Measurements from ENCODE around the gene BMP15. TPM values are rescaled to one million over a fixed set of nuclear protein-coding genes. Genes with fewer than 3 reads are reported as not detected.

The BMP15 gene
- total RNA-seq, 1 experiment from 2014 or later: not detected

DNA sequence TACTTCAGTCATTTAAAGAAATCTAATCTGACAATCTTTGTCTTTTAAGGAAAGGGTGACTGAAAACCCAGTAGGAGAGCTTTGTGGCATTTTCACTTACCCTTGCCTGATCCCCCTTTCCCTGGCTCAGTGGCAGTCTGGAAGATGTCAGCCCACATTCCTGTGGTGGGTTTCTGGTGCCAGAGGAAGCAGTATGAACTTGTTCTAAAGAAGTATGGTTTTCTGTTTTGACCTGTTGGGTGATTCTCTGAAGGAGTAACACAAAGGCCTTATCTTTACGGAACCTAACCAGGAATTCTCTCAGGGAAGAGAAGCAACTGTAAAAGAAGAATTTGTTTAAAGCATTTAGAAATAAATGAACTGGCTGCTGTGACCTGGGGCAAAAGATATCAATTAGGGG, 41.9 kb downstream of the BMP15 start:
- Histone ChIP-seq H3K4me2 (ENCODE audit: low read length) (no peak overlapping the region), H3K9ac (ENCODE audit: low read length) (no peak overlapping the region), H3K9me3 (ENCODE audit: low read length) (no peaks in the 10 kb centered on the region), H3K27me3 (ENCODE audit: low read length) (no peaks in the 10 kb centered on the region), H3F3A (ENCODE audit: low read length, unreplicated experiment) (no peaks in the 10 kb centered on the region), H3K27ac (ENCODE audit: low read length) (no peak overlapping the region), H2AFZ (ENCODE audit: low read length) (no peak overlapping the region), H3K4me3 (ENCODE audit: low read length) (no peak overlapping the region), H3K9me2 (replicated peaks; ENCODE audit: low read length) (no peaks in the 10 kb centered on the region), H3K36me3 (ENCODE audit: low read depth, low read length) (no peaks in the 10 kb centered on the region), H3K4me1 (ENCODE audit: insufficient read depth, low read length) (no peaks in the 10 kb centered on the region), H4K20me1 (ENCODE audit: low read length) (no peaks in the 10 kb centered on the region), H3K79me2 (ENCODE audit: low read length) (no peaks in the 10 kb centered on the region)
- no TSS peak for BruUV-seq (replicated peaks)
- TF ChIP-seq EZH2 (IDR thresholded peaks at IDR 0.05; ENCODE audit: low read length, unreplicated experiment) (no peak), EZH2phosphoT487 (IDR thresholded peaks at IDR 0.05; ENCODE audit: borderline replicate concordance, low read length) (no peak)
- TF ChIP-seq, protein P1, sequence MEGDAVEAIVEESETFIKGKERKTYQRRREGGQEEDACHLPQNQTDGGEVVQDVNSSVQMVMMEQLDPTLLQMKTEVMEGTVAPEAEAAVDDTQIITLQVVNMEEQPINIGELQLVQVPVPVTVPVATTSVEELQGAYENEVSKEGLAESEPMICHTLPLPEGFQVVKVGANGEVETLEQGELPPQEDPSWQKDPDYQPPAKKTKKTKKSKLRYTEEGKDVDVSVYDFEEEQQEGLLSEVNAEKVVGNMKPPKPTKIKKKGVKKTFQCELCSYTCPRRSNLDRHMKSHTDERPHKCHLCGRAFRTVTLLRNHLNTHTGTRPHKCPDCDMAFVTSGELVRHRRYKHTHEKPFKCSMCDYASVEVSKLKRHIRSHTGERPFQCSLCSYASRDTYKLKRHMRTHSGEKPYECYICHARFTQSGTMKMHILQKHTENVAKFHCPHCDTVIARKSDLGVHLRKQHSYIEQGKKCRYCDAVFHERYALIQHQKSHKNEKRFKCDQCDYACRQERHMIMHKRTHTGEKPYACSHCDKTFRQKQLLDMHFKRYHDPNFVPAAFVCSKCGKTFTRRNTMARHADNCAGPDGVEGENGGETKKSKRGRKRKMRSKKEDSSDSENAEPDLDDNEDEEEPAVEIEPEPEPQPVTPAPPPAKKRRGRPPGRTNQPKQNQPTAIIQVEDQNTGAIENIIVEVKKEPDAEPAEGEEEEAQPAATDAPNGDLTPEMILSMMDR (conservative IDR thresholded peaks at IDR 0.05; ENCODE audit: low read depth, low read length): no peak
- DNase-seq (no peak), ATAC-seq (no peak)
- POLR2A ChIA-PET (ENCODE audit: unreplicated experiment): no interaction called here
- CTCF ChIA-PET: no interaction called here
- intact Hi-C loops (cut with micrococcal nuclease): no loop called here

DNA sequence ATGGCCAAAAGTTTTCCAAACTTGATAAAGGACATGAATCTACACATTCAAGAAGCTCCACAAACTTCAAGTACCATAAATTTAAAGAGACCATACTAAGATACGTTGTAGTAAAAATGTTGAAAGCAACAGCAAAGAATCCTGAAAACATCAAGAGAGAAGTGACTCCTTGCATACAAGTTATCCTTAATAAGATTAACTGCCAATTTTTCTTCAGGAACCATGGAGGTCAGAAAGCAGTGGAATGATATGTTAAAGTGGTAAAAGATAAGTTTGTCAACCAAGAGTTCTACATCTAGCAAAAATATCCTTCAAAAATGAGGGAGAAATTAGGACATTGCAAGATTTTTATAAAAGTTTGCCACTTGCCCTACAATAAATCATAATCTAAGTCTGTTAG, 43.3 kb downstream of the BMP15 start:
- Histone ChIP-seq H3K9ac (ENCODE audit: low read length) (no peak overlapping the region), H3F3A (ENCODE audit: low read length, unreplicated experiment) (no peaks in the 10 kb centered on the region), H3K27ac (ENCODE audit: low read length) (no peak overlapping the region), H3K4me3 (ENCODE audit: low read length) (no peak overlapping the region), H3K9me2 (replicated peaks; ENCODE audit: low read length) (no peaks in the 10 kb centered on the region), H3K27me3 (ENCODE audit: low read length) (no peaks in the 10 kb centered on the region), H3K9me3 (ENCODE audit: low read length) (no peaks in the 10 kb centered on the region), H3K36me3 (ENCODE audit: low read depth, low read length) (no peaks in the 10 kb centered on the region), H4K20me1 (ENCODE audit: low read length) (no peaks in the 10 kb centered on the region), H2AFZ (ENCODE audit: low read length) (no peak overlapping the region), H3K79me2 (ENCODE audit: low read length) (no peaks in the 10 kb centered on the region), H3K4me1 (ENCODE audit: insufficient read depth, low read length) (no peaks in the 10 kb centered on the region), H3K4me2 (ENCODE audit: low read length) (no peak overlapping the region)
- TF ChIP-seq EZH2phosphoT487 (IDR thresholded peaks at IDR 0.05; ENCODE audit: borderline replicate concordance, low read length) (no peak), EZH2 (IDR thresholded peaks at IDR 0.05; ENCODE audit: low read length, unreplicated experiment) (no peak)
- TF ChIP-seq, protein P1 (conservative IDR thresholded peaks at IDR 0.05; ENCODE audit: low read depth, low read length): no peak
- POLR2A ChIA-PET (ENCODE audit: unreplicated experiment): no interaction called here
- no TSS peak for BruUV-seq (replicated peaks)
- ATAC-seq (no peak), DNase-seq (no peak)
- CTCF ChIA-PET: no interaction called here
- intact Hi-C loops (cut with micrococcal nuclease): no loop called here

DNA sequence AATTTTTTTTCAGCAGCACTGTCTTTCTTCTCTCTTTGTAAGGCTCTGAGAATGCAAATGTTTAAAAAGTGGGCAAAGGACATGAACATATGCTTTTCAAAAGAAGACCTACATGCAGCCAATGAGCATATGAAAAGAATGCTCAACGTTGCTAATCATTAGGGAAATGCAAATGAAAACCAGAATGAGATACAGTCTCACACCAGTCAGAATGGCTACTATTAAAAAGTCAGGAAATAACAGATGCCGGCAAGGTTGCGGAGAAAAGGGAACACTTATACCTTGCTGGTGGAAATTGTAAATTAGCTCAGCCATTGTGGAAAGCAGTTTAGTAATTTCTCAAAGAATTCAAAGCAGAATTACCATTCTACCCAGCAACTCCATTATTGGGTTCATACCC, 51.6 kb downstream of the BMP15 start:
- Histone ChIP-seq H3K9me3 (ENCODE audit: low read length) (no peaks in the 10 kb centered on the region), H3K27me3 (ENCODE audit: low read length) (no peaks in the 10 kb centered on the region), H3K4me2 (ENCODE audit: low read length) (no peak overlapping the region), H3K27ac (ENCODE audit: low read length) (no peak overlapping the region), H4K20me1 (ENCODE audit: low read length) (no peaks in the 10 kb centered on the region), H3K4me3 (ENCODE audit: low read length) (no peak overlapping the region), H3K36me3 (ENCODE audit: low read depth, low read length) (no peaks in the 10 kb centered on the region), H3K79me2 (ENCODE audit: low read length) (no peaks in the 10 kb centered on the region), H3F3A (ENCODE audit: low read length, unreplicated experiment) (no peaks in the 10 kb centered on the region), H2AFZ (ENCODE audit: low read length) (no peak overlapping the region), H3K9me2 (replicated peaks; ENCODE audit: low read length) (no peaks in the 10 kb centered on the region), H3K9ac (ENCODE audit: low read length) (no peak overlapping the region), H3K4me1 (ENCODE audit: insufficient read depth, low read length) (no peaks in the 10 kb centered on the region)
- POLR2A ChIA-PET (ENCODE audit: unreplicated experiment): no interaction called here
- ATAC-seq: no peak
- no TSS peak for BruUV-seq (replicated peaks)
- DNase-seq: no peak
- CTCF ChIA-PET: no interaction called here
- intact Hi-C loops (cut with micrococcal nuclease): no loop called here
- TF ChIP-seq, protein P1 (conservative IDR thresholded peaks at IDR 0.05; ENCODE audit: low read depth, low read length): no peak
- no peak for TF ChIP-seq EZH2 (IDR thresholded peaks at IDR 0.05; ENCODE audit: low read length, unreplicated experiment)
- no peak for TF ChIP-seq EZH2phosphoT487 (IDR thresholded peaks at IDR 0.05; ENCODE audit: borderline replicate concordance, low read length)

All from PC-3 (cell line).